NCI-H1092 treated with DMSO at 0.1 percent for 48 hours (cell line): ENCODE measurements around the gene OR5AU1.

Experiments used
- DNase-seq: peaks from one replicate; lab custom pipeline; 2025; lab: John Stamatoyannopoulos, UW

The OR5AU1 gene

DNA sequence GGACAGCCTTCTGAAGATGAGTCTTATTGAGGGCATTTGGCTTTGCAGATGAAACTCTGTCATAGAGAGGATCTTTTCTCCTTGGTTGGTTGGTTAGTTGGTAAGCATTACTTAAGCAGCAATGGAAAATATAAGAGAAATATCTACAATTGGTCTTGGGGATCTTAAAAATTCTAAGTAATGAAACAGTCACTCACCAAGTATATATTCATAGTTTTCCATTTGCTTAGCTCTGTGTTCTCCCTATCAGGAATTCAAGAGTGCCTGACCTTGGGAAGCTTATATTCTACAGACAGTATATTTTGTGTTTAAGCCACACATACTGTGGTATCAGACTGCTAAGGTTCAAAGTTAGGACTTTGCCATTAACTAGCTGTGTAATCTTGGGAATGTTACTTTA, at the start of gene OR5AU1:
TSS of gene OR5AU1 (minus strand) at position 101 of the 400 bp plus-strand sequence. CDS start 191 bp downstream, outside the sequence.
- no peak for DNase-seq

DNA sequence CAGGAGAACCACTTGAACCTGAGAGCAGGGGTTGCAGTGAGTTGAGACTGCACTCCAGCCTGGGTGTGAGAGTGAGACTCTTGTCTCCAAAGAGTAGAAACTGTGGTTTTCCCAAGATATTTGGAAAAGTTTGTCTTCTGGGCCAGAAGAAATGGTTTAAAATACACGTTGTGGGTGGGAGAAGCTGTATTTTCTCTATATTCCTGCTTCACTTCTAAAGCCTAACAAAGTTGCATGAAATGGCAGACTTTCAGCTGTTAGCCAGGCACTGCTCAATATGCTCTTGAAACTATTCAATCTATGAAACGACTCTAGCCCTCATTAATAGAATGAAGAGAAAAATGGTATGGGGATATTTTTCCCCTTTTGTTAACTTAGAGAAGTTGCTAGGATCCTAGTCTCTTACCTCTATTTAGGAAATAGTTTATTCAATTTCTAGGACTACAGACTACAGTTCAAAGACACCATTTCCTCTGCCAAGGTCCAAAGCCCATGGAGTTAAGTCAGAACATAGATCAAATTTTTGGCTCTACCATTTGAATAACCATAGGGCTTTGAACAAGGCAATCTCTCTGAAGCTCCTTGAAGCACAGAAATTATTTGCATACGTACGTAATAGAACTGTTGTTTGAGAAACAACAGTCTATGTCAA, 49.3 kb upstream of the OR5AU1 start:
- no peak for DNase-seq

DNA sequence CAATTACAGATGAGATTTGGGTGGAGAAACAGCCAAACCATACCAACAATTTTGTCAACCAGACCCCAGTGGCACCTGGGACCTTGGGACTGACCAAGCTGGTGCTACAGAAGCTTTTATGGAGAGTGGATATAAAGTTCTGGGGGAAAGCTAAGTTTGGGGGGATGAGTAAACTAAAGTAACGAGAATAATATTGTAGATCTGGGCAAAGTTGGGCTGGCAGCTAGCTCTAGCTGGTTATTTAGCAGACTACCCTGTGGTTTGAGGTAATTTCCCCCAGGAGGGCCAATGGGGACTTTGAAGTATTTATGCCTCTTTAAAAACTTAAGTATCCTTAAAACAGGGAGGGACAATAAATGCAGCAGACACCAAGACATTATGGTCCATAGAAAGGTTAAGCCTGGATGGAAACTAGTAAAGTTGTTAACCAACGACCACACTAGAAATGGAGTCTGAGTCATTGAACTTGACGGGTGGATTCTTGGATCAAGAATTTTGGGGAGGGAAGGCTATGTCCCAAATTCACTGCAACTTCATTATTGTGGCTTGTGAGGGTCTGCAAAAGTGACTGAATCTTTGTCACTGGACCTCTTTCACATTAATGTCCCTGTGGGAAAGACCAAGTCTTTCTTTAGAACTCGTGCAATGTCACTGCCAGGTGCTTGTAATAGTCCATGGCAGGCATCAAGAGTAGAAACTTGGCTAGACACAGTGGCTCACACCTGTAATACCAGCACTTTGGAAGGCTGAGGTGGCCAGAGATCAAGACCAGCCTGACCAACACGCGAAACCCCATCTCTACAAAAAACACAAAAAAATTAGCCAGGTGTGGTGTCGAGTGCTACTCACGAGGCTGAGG, 48.5 kb upstream of the OR5AU1 start:
- DNase-seq: no peak

DNA sequence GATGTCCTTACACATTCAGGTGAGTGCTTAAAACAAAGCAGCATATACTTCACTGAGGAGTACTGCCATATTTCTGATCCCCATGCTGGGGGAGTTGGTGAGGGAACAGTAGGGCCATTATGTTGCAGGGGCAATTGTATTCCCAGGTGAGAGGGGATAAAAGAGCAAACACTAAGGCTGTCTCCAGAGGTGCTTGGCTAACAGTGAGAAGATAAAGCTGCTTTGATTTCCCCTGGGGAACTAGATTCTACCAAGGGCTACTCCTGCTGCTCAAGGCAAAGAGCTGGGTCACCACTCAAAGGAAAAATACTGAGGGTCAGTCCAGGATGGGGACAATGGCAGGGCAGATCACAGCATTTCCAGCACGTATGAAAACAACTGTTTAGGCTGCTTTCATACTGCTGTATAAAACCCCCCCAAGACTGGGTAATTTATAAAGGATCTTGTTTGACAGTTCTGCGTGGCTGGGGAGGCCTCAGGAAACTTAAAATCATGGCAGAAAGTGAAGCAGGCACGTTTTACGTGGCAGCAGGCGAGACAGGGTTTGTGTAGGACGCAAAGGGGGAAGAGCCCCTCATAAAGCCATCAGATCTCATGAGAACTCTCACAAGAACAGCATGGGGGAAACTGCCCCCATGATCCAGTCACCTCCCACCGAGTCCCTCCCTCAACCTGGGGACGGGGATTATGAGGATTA, 47.8 kb upstream of the OR5AU1 start:
- no peak for DNase-seq

GRCh38 chr14:21202463-21203358, 46.8 kb upstream of the OR5AU1 start:
- DNase-seq: no peak

DNA sequence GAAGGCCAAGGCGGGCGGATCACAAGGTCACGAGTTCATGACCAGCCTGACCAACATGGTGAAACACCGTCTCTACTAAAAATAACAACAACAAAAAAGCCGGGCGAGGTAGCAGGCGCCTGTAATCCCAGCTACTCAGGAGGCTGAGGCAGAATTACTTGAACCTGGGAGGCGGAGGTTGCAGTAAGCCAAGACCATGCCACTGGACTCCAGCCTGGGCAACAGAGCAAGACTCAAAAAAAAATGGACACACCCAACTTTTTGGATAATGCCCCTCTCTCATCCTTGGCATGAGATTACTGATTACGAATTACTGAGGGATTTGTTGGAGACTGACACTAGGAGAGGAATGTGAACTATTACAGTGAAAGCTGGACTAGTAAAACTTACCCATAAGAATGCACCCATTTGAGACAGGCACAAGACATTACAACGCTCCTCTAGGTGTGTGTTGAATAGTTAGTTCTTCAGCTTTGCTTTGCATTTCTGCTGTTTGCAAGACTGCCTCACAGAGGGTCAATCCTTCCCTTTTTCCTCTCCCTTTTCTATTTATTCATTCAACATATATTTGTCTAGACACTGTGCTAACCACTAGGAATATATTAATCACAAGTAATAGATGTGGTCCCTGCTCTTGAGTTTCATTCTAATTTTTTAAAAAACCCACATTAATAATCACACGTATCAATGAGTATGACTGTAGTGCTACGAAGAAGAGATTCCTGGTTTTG, 46.0 kb upstream of the OR5AU1 start:
- DNase-seq: no peak

DNA sequence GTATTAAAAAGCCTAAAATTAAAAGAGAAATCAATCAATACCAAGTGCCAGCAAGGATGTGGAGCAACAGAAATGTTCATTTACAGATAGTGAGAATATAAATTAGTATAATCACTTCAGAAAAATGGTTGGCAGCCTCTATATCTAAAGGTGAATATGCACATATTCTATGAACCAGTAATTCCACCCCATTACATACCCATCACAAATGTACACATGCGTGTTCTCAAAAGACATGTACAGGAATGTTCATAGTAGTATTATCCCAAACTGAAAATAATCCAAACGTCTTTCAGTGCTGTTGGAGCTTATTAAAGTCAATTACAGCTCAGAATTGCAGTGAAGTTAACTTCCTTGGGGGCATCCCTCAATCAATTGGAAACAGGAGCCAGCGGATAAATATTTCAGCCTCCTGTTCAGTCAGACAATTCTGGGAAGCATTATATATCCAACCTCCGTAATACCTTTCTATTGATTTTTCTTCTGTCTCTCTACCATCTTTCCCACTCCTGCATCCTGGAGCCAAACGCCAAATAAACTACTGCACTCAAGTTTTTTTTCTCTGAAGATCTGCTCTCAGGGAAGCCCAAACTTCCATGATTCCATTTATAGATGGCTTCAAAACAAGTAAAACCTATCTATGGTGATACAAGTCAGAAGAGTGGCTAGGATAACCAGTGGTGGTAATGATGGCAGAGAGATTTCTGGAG, 45.0 kb upstream of the OR5AU1 start:
- no peak for DNase-seq

DNA sequence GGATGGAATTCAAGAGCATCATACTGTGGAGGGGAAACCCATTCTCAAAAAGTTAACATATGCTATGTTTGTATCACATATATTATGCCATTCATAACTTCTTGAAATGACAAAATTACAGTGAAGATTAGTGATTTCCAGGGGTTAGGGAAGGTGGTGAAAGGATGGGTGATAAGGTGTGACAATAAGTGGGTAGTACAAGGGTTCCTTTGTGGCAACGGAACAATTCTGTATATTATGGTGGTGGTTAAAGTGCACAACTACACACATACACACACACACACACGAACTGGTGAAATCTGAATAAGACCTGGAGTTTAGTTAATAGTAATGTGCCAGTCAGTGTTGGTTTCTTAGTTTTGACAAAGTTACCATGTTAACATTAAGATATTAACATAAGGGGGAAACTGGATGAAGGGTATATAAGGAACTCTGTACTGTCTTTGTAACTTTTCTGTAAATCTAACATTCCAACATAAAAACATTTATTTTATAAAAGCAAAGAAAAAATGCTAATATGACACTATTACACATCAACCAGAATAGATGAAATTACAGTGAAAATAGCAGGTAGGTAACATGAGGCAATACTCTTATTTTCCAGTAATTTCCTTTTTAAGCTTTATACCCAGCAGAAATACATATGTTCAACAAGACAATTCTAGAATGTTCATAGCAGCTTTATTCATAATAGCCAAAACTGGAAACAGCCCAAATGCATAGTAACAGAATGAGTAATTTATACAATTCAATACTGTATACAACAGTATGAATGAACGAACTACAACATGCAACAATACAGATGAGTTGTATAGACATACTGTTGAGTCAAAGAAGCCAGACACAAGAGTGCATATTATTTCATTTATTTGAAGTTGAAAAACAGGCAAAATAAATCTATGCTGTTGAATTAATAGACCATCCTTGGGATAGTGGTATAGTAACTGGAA, 44.0 kb upstream of the OR5AU1 start:
- no peak for DNase-seq

- no peak for DNase-seq
These were observed 41.7 kb upstream of the OR5AU1 start for GRCh38 chr14:21197418-21198205.

- no peak for DNase-seq
These were observed 38.7 kb upstream of the OR5AU1 start for GRCh38 chr14:21194597-21194996.

DNA sequence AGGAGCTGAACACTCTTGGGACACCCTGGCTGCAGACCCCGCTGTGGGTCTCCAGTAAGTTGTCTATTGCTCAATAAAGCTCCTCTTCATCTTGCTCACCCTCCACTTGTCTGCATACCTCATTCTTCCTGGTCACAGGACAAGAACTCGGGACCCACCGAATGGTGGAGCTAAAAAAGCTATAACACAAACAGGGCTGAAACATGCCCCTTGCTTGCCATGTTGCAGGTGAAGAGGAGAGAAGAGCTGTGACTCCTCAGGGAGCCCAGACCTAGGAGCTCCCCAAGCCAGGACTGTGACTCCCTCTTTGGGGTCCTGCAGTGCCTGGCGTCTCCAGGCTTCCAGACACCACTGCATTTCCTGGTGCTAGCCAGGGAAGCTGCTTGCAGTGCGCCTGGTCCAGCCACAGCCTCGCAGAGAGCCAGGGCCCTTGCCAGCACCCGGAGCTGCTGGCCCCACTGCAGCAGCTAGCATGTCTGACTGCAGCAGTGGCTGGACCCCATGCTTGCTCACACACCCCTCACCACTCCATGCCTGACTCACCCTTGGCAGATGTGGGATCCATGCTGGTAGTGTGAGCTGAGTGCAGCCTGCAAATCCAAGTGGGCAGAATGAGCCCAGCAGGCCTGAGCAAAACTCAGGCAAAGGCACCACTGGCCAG, 37.1 kb upstream of the OR5AU1 start:
- DNase-seq: no peak

DNA sequence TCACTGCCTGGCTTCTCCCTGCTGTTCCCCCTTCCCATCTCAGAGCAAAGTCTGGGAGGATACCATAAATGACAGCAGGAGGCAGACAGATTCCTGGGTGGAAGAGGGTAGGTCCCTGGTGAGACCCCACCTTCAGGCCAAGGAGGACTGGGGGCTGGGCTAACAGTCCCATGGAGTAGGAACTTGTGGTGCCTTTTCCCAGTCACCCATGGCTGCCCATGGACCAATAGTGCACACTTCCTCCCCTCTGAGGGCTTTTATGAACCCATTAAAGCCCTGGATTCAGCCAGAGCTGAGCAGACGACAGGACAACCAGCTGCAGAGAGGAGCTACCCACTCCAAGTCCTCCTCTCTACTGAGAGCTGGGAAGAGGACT, 36.6 kb upstream of the OR5AU1 start:
- no peak for DNase-seq

DNA sequence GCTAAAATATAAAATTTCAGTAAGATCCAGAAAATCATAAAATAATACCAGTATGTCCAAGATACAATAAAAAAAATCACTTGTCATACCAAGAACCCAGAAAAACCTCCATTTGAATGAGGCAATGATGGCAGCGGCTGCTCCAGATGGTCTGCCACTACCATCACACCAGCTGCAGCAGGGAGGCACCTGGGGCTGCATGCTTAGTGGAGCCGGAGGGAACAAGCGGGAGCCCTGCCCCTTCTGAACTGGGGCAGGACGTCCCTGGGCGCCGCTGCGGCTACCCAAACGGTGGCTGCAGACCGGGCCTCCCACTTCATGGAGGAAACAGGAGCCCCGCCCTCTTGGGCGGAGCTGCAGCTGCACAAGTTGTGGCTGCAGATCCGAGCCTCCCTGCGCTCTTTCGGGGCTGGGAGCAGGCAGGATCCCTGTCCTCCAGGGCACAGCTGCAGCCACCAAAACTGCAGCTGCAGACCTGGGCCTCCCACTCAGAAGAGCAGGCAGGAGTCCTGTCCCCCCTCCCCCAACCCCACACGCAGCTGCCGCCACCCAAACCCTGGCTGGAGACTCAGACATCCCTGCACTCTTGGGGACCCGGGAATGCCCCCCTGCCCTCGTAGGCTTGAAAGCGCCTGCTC, 36.1 kb upstream of the OR5AU1 start:
- DNase-seq: peak; percentile 19

- DNase-seq: no peak
These were observed 35.5 kb upstream of the OR5AU1 start for GRCh38 chr14:21191261-21191808.

DNA sequence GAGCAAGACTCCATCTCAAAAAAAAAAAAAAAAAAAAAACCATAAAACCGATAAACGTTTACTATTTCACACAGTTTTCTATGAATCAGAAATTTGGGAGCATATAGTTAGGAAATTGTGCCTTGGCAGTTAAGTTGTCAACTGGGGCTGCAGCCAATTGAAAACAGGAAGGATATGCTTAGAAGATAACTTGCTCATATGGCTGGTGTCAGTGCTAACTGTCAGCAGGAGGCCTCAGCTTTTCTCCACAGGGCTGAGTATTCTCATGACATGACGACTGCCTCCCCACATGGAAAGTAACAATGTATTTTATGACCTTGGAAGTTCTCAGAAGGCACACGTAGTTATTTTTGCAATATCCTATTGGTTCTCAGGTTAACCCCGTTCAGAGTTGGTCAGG, 29.6 kb upstream of the OR5AU1 start:
- DNase-seq: no peak

DNA sequence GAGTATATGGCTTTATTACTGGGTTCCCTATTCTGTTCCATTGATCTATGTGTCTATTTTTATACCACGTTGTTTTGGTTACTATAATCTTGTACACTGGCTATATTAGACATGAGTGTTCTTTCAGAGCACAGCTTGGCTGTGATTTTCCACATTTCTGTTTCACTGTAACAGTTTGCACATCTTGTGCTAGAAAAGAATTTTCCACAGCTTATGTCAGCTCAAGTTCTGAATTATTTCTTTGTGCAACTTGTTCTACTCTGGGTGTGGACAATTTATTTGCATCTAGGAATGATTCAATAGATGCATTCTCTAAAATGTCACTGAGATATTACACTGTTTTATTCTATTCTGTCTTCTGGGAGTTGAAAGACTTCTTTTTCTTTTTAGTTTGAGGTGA, 28.4 kb upstream of the OR5AU1 start:
- DNase-seq: no peak

DNA sequence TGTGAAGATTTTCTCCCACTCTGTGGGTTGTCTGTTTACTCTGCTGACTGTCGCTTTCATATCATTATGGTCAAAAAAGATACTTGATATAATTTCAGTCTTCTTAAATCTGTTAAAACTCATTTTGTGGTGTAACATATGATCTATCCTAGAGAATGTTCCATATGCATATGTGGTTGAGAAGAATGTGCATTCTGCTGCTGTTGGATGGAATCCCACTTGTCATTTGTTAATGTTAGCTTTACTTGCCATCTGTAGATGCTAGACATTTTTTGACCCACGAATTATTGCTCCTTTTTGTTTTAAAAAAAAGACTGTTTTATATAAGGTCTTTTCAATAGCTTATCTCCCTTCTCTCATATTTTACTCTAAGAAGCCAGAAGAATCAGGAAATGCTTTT, 26.3 kb upstream of the OR5AU1 start:
- DNase-seq: no peak
